ENCODE results near the gene ARSB. TPM values are rescaled to one million over a fixed set of nuclear protein-coding genes. Genes with fewer than 3 reads are reported as not detected.

ARSB gene
- total RNA-seq, 1 donor from 2014 or later = 18.5 TPM

GRCh38 chr5:79025054-79025472, 40.0 kb upstream of the ARSB start:
- H3K4me1 Mint-ChIP-seq (ENCODE audit: unreplicated experiment) = peaks cover 19% of the 10 kb centered on the region
- peak overlapping the region; percentile 82 for H3K4me3 Mint-ChIP-seq
- TF ChIP-seq CTCF (conservative IDR thresholded peaks at IDR 0.05) = peak; percentile 99
- H3K36me3 Mint-ChIP-seq = no peaks in the 10 kb centered on the region
- H3K9me3 Mint-ChIP-seq = no peaks in the 10 kb centered on the region
- no peak overlapping the region for H3K27ac Mint-ChIP-seq
- DNase-seq (ENCODE audit: extremely low spot score, unreplicated experiment) = peak; percentile 73
- H3K27me3 Mint-ChIP-seq = peaks cover 32% of the 10 kb centered on the region

- Mint-ChIP-seq H3K36me3 (no peaks in the 10 kb centered on the region), H3K27ac (no peak overlapping the region), H3K4me1 (ENCODE audit: unreplicated experiment) (peaks cover 19% of the 10 kb centered on the region), H3K4me3 (no peak overlapping the region), H3K27me3 (peaks cover 38% of the 10 kb centered on the region), H3K9me3 (no peaks in the 10 kb centered on the region)
- TF ChIP-seq CTCF (conservative IDR thresholded peaks at IDR 0.05) = no peak
- no peak for DNase-seq (ENCODE audit: extremely low spot score, unreplicated experiment)
Observed at GRCh38 chr5:79023947-79024346, 38.8 kb upstream of the ARSB start.

GRCh38 chr5:79023348-79023747, 38.2 kb upstream of the ARSB start:
- TF ChIP-seq CTCF (conservative IDR thresholded peaks at IDR 0.05) = no peak
- peaks cover 19% of the 10 kb centered on the region for H3K4me1 Mint-ChIP-seq (ENCODE audit: unreplicated experiment)
- no peak overlapping the region for H3K4me3 Mint-ChIP-seq
- no peaks in the 10 kb centered on the region for H3K36me3 Mint-ChIP-seq
- DNase-seq (ENCODE audit: extremely low spot score, unreplicated experiment) = no peak
- H3K27me3 Mint-ChIP-seq = peaks cover 40% of the 10 kb centered on the region
- no peaks in the 10 kb centered on the region for H3K9me3 Mint-ChIP-seq
- no peak overlapping the region for H3K27ac Mint-ChIP-seq

- DNase-seq (ENCODE audit: extremely low spot score, unreplicated experiment) = no peak
- no peak for TF ChIP-seq CTCF (conservative IDR thresholded peaks at IDR 0.05)
- Mint-ChIP-seq H3K4me1 (ENCODE audit: unreplicated experiment) (peaks cover 19% of the 10 kb centered on the region), H3K9me3 (no peaks in the 10 kb centered on the region), H3K36me3 (no peaks in the 10 kb centered on the region), H3K27me3 (peaks cover 40% of the 10 kb centered on the region), H3K27ac (no peak overlapping the region), H3K4me3 (no peak overlapping the region)
Observed at GRCh38 chr5:79022771-79023170, 37.7 kb upstream of the ARSB start.

GRCh38 chr5:79021753-79022152, 36.6 kb upstream of the ARSB start:
- no peak for TF ChIP-seq CTCF (conservative IDR thresholded peaks at IDR 0.05)
- Mint-ChIP-seq H3K36me3 (no peaks in the 10 kb centered on the region), H3K9me3 (no peaks in the 10 kb centered on the region), H3K27ac (no peak overlapping the region), H3K4me3 (no peak overlapping the region), H3K27me3 (peaks cover 42% of the 10 kb centered on the region), H3K4me1 (ENCODE audit: unreplicated experiment) (peaks cover 19% of the 10 kb centered on the region)
- DNase-seq (ENCODE audit: extremely low spot score, unreplicated experiment) = no peak
